ENCODE results near the gene ZNF415.
"Not testable (repeated sequence)": the region's sequence is repeated elsewhere in the genome, so short reads cannot be mapped to it uniquely, and the experiment has no call there.

ZNF415 gene

GRCh38 chr19:53132141-53132991 lies at the start of gene ZNF415:
Gene ZNF415, minus strand, starts transcription at chr19:53132910. Its CDS starts 10,234 bp downstream, at chr19:53122676.
- peak in 1 of 2 experiments; percentile 1 for DNase-seq

DNA sequence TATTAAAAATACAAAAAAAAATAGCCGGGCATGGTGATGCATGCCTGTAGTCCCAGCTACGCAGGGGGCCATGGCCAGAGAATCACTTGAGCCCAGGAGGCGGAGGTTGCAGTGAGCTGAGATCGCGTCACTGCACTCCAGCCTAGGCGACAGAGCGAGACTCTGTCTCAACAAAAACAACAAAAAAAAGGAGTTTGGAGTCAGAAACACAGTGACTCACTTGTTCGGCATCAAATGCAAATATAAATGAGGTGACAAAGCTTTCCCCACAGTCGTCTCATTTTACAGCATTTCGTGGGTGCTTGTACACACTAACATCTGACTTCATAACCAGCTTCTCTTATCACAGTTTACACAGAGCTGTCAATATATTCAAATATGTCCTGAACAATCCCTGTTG lies 49.5 kb upstream of the ZNF415 start:
- DNase-seq: no peak

GRCh38 chr19:53177986-53178385 lies 45.3 kb upstream of the ZNF415 start:
- DNase-seq: no peak

- no peak for DNase-seq
These were observed 40.2 kb upstream of the ZNF415 start for GRCh38 chr19:53172889-53173288.

DNA sequence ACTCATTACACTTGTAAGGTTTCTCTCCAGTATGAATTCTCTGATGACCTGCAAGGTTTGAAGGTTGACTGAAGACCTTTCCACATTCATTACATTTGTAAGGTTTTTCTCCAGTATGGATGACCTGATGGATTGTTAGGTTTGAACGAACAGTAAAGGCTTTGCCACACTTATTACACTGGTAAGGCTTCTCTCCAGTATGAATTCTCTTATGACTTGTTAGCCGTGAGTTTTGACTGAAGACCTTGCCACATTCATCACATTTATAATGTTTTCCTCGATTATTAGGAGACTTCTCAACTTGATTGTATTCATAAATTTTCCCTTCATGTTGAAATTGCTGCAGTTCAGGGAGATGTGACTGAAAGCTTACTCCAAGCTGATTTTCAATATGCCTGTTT lies 33.0 kb upstream of the ZNF415 start:
- no peak for DNase-seq

DNA sequence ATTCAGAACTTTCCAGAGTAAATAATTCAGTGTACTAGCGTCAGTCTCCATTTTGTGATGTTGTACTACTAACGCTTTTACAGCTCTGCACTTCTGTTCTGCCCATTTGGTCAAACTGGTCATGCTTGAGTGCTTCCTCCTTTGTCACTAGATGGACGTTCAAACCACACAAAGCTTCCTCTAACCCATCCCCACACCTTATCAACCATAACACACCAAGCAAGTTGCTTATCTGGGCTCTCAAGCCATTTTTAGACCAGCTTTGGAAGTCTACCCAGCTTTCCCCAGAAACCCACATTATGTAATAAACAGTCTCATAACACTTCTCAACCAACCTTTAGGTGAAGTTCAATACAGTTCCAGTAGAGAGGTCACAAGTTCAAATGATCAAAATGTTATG lies 28.4 kb upstream of the ZNF415 start:
- no peak for DNase-seq

DNA sequence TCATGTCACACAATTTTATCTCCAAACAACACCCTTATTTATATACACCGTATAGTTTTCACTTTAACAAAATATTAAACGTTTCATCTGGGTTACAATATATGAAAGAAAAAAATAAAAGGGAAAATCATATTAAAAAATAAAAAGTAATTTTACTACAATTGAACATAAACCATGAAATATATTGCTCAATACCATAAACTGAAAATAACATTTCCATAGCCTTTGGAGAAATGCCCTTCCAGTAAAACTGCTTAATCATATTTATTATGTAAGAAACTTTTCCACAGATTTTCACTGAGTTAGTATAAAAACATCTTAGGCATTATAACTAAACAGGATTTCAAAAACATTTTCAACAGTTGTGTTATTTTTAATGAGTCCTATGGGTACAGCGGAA lies 27.6 kb upstream of the ZNF415 start:
- no peak for DNase-seq

DNA sequence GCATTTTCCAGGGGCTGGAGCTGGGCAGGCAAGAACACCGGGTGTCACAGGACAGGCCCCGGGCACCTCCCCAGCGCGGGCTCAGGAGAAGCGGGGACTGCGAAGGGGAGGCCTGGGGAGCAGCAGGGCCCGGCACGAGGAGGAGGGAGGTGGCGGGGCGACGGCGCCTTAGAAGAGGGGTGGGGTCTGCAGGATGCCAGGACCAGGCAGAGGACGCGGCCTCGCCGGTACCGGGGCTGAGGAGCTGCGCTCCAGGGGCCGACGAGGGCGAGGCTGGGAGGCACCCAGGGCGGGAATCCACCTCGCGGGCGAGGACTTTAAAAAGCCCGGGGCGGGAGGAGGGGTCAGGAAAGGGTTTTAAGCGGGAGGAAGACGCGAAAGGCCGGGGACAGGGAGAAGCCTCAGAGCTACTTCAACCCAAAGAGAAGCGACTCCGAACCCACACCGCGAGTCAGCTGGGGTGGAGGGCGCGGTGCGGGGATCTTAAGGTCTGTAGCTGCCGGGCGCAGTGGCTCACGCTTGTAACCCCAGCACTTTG lies 25.5 kb upstream of the ZNF415 start:
- no peak for DNase-seq

DNA sequence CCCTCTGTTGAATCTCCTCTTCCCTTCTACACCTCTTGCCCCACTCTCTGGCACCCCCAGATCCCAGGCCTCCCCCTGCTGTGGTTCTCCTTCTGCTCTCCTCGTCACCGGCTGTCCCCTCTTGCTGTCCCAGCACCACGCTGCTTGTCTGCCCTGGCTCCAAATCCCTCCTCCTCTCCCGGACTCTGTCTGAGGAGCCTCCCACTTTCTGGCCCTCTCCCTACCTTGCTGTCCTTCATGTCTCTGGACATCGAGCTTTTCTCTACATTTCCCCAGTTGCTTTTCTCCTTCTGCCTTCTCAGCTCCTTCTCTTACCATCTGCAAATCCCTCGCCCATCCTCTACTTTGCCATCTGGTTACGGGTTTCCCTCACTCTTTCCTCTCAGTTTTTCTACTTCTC lies 24.9 kb upstream of the ZNF415 start:
- DNase-seq: no peak

DNA sequence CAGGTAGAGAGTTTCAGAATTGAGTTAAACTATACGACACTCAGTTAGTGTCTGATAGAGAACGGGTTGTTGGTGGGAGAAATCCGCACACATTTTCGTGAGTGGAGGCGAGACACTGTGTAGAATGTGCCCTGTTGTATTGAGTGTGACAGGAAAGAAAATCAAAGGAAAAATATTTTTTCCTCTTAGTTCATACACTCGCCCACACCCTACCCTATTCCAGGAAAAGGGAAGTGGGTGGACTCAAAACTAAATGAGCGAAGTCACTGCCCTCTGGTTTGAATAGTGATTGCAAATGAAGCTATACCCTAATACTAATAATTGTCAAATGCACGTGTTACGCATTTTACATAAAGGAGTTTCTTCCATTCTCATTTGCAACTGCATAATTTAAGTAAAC lies 24.1 kb upstream of the ZNF415 start:
- DNase-seq: no peak

GRCh38 chr19:53147645-53148044 lies 14.9 kb upstream of the ZNF415 start:
- no peak for DNase-seq

DNA sequence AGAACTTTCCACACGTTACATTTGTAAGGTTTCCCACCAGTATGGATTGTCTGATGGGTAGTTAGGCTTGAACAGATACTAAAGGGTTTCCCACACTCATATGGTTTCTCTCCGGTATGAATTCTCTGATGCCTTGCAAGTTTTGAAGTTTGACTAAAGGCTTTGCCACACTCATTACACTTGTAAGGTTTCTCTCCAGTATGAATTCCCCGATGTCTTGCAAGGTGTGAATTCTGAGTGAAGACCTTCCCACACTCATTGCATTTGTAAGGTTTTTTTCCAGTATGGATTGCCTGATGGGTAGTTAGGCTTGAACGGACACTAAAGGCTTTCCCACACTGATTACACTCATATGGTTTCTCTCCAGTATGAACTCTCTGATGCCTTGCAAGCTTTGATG lies 7.6 kb upstream of the ZNF415 start:
- DNase-seq: no peak

- DNase-seq: no peak
These were observed 3.7 kb upstream of the ZNF415 start for GRCh38 chr19:53136432-53136831.

- no peak for DNase-seq
These were observed 983 bp downstream of the ZNF415 start for GRCh38 chr19:53131727-53132126.

DNA sequence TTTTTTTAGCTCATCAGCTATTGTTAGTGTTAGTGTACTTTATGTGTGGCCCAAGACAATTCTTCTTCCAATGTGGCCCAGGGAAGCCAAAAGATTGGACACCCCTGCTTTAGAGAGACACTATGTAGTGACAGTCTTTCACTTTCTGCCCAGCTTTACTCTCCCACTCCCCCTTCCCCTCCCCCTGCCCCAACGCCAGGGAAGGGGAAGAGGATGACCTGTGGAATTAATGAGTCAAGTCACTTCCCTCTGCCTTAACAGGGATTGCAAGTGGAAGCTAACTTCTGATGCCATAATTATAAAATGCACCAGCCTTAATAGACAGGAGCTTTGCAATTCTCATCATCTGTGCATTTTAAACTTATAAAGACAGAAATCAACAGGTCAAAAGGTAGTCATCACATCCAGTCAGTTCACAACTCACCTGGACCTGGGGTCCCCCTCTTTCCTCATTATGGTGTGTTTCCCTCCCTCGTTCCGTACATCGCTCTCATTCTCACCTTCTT lies 1.6 kb downstream of the ZNF415 start:
- DNase-seq: no peak

GRCh38 chr19:53130506-53130905 lies 2.2 kb downstream of the ZNF415 start:
- DNase-seq: no peak

- not testable (repeated sequence) for DNase-seq
These were observed 5.8 kb downstream of the ZNF415 start for GRCh38 chr19:53126733-53127526.

- no peak for DNase-seq
These were observed 9.3 kb downstream of the ZNF415 start for GRCh38 chr19:53123400-53123799.

DNA sequence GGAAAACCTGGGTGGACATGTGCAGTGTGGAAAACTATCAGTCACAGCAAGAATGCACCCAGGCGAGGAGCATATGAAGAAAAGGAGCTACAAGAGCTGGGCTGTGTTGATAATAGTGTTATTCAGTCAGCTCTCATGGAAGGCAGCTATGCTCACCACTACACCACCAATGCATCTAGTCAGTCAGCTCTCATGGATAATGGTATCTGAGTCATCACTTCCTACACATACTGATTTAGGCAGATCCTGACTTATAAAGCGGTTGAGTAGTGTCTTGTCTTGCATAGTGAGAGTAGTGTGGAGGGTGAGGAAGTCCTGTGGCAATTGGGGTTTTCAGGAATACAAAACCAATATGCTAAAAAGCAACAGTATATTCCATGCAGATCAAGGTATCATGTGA lies 20.4 kb downstream of the ZNF415 start:
- no peak for DNase-seq

- DNase-seq: no peak
These were observed 23.2 kb downstream of the ZNF415 start for GRCh38 chr19:53109527-53109926.

DNA sequence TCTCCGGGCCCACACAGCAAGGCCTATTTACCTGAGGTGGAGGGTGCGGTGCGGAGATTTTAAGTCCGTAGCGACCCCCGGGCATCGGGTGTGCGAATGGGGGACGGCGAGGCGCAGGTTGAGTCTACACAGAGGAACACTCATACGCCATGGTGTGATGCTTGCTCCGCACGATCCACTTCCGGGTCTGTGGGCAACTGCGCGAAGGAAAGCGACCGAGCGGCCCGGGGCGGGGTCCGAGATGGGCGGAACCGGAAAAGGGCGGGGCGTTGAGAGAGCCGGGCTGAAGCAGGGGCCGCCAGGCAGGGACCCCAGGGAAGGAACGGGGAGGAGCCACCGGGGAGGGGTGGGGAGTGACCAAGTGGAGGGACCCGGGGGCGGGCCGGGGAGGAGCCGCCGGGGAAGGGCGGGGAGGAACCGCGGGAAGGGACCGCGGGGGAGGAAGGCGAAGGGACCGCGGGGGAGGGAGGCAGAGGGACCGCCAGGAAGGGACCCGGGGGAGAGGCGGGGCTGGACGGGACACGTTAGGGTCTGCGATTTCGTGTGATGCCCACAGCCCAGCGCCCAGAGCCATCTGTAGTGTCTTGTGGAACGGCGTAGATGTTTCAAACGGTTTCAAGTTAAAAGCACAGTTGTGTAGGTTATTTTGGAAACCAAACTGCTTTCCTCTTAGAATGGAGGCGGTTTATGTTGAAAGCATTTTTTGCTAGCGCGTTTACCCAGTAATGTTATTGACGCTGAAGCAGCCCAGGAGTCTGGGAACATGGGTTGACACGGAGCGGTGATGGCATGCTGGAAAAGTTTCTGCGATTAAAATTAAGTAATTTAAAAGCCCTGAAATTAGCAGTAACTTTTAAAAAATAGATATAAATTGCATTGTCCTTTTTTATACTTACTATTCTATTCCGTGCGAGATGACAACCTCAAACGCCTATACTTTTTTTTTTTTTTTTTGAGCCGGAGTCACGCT lies 29.2 kb downstream of the ZNF415 start, which contains the start of gene ZNF160:
Gene ZNF160, minus strand, starts transcription at position 189 of the 970 bp plus-strand sequence. CDS start 17,146 bp downstream, outside the sequence.
- DNase-seq: peak; percentile 72 to 91

DNA sequence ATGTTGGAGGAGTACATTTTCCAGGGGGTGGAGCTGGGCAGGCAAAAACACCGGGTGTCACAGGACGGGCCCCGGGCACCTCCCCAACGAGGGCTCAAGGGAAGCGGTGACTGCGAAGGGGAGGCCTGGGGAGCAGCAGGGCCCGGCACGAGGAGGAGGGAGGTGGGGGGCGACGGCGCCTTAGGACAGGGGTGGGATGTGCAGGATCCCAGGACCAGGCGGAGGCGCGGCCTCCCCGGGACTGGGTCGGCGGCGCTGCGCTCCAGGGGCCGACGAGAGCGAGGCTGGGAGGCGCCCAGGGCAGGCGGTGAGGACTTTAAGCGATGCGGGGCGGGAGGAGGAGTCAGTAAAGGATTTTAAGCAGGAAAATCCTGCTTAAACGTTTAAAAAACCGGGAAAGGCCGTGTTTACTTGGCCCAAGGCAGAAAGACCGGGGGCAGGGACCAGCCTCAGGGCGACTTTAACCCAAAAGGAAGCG lies 29.9 kb downstream of the ZNF415 start:
- peak in 1 of 2 experiments; percentile 15 for DNase-seq

Data from SW 1271 (cell line).